Measurements from ENCODE around the gene TCF3. TPM values are rescaled to one million over a fixed set of nuclear protein-coding genes. Genes with fewer than 3 reads are reported as not detected.
A peak's percentile ranks its signal among the peaks of the same experiment; 100 is the strongest.

The TCF3 gene
- total and polyA plus RNA-seq, 2 of the 8 experiments (the other 6 are each of a cell fraction or from before 2014, with no cell fraction given) = 241 to 348 TPM

DNA sequence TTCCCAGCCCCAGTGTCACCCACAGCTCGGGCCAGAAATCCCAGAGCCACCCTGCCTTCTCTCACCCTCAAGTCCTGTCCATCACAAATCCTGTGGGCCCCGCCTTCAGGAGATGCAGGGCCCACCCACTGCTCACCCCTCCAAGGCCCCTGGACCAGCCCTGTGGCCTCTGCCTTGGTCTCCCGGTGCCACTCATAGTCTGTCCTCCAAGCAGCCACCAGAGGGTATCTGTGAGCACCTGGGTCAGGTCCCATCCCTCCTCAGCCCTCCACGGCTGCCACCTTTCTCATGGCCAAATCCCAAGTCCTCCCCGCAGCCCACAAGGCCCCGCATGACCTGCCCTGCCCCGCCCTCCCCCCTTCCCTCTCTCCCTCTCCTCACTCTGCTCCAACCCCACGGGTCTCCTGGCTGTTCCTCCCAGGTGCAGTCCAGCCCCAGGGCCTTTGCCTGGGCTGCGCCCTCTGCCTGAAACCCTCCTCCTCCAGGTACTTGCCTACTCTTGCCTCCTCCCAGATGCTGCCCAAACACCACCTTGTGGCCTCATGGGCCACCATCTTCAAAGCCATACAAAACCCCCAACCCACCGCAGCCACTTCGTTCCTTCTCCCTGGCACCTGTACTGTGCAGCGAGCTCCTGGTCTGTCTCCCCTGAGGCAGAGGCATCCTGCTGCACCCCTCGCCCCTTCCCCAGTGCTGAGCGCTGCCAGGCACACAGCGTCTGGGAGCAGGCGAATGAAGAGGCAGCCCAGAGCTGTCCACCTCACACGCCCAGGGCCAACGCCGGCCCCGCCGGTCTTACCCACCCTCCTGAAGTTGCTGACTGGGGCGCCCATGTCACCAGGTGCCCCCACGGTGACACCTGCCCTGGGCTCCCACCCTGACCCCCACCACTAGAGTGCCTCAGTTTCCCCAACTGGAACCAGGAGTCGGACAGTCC is 34.0 kb downstream of the TCF3 start:
- H3K36me3 ChIP-seq (ENCODE audit: control insufficient read depth in 2 of 4, insufficient read depth in 4 of 4, low read length in 3 of 4) = peaks cover 28 to 85% (median 66%) of the 10 kb centered on the region in 4 experiments
- no peak for FAIRE-seq
- no peak overlapping the region for H2BK120ac ChIP-seq (replicated peaks; ENCODE audit: low read depth, low read length)
- TF ChIP-seq MAFK (IDR thresholded peaks at IDR 0.05; ENCODE audit: low read depth, low read length) (no peak), RXRA (IDR thresholded peaks at IDR 0.05; ENCODE audit: insufficient read depth, low read depth, low read length) (no peak), EGR1 (IDR thresholded peaks at IDR 0.05; ENCODE audit: borderline replicate concordance, low read depth, low read length) (no peak; the same call in 1 of the 2 replicates), NANOG (IDR thresholded peaks at IDR 0.05; ENCODE audit: insufficient read depth, low read depth, low read length, poor library complexity, severe bottlenecking) (no peak), JUN (IDR thresholded peaks at IDR 0.05; ENCODE audit: low read depth, low read length) (no peak), POU5F1 (IDR thresholded peaks at IDR 0.05; ENCODE audit: low read depth, low read length) (no peak), RAD21 (IDR thresholded peaks at IDR 0.05 in 1 of 2, conservative IDR thresholded peaks at IDR 0.05 in 1 of 2; ENCODE audit: low read depth in 2 of 2, low read length in 2 of 2) (peak; percentile 32 to 48; a peak in 3 of 4 replicates), SP4 (IDR thresholded peaks at IDR 0.05; ENCODE audit: low read length) (no peak), MAX (IDR thresholded peaks at IDR 0.05) (0 out of 2 replicates have a peak, but pooled peaks have one; percentile 20), TCF12 (IDR thresholded peaks at IDR 0.05; ENCODE audit: low read depth, low read length) (0 out of 2 replicates have a peak, but pooled peaks have one; percentile 42)

More for the DNA sequence above, 34.0 kb downstream of the TCF3 start:
- POLR2A ChIA-PET (ENCODE audit: partially characterized antibody) = interaction anchor here (0.6 to 4.8 kb wide), 5 partner anchors 11 to 33 kb away, joined by 3 to 26 read pairs (median 3); partner anchors contain the start of gene UQCR11
- Histone ChIP-seq H3K79me2 (ENCODE audit: control insufficient read depth in 1 of 2, insufficient read depth in 2 of 2, low read length in 2 of 2) (peaks cover 0 to 4% of the 10 kb centered on the region in 2 experiments; a peak in 1 of 4 replicates), H3K9ac (replicated peaks in 1 of 4; ENCODE audit: extremely low read depth in 1 of 4, low read depth in 3 of 4, low read length in 3 of 4) (no peak overlapping the region), H3K27ac (ENCODE audit: low read depth, low read length) (no peak overlapping the region), H2BK20ac (ENCODE audit: low read length) (no peak overlapping the region), H2BK12ac (ENCODE audit: low read depth, low read length) (no peak overlapping the region), H3K18ac (ENCODE audit: extremely low read depth, low read length) (no peak overlapping the region), H2AFZ (ENCODE audit: low read length) (no peak overlapping the region), H3K27me3 (replicated peaks in 1 of 4; ENCODE audit: control insufficient read depth in 3 of 4, extremely low read depth in 1 of 4, insufficient read depth in 3 of 4, low read length in 3 of 4) (no peaks in the 10 kb centered on the region), H2BK15ac (ENCODE audit: low read length) (no peak overlapping the region), H3K56ac (replicated peaks; ENCODE audit: insufficient read length, low read depth, low read length) (no peak overlapping the region), H4K8ac (ENCODE audit: extremely low read depth, insufficient read depth, low read length) (peak overlapping the region; percentile 71), H3K4ac (replicated peaks; ENCODE audit: insufficient read length, low read depth, low read length) (no peak overlapping the region), H3K9me3 (ENCODE audit: insufficient read depth in 2 of 2, low read depth in 1 of 2, low read length in 1 of 2) (no peaks in the 10 kb centered on the region), H3K4me2 (ENCODE audit: insufficient read depth in 1 of 2, low read depth in 2 of 2, low read length in 2 of 2) (no peak overlapping the region), H3K23ac (ENCODE audit: insufficient read length) (no peak overlapping the region), H2AK5ac (ENCODE audit: low read depth, low read length) (no peak overlapping the region), H3K4me1 (replicated peaks in 1 of 4; ENCODE audit: control insufficient read depth in 3 of 4, insufficient read depth in 4 of 4, low read length in 3 of 4) (peaks cover 0 to 8% (median 4%) of the 10 kb centered on the region in 4 experiments; a peak in 3 of 7 replicates), H3K4me3 (ENCODE audit: extremely low read depth in 1 of 4, insufficient read depth in 2 of 4, low read depth in 3 of 4, low read length in 4 of 4) (no peak overlapping the region), H3K23me2 (ENCODE audit: low read depth, low read length) (no peaks in the 10 kb centered on the region), H4K91ac (replicated peaks; ENCODE audit: insufficient read length, low read length) (no peak overlapping the region), H3K14ac (ENCODE audit: insufficient read length) (no peak overlapping the region), H3K79me1 (ENCODE audit: low read depth, low read length) (peaks cover 3% of the 10 kb centered on the region; the same call in 1 of the 2 replicates), H2BK5ac (ENCODE audit: low read depth, low read length) (peak overlapping the region; percentile 26; the same call in 1 of the 2 replicates), H4K20me1 (replicated peaks in 1 of 2; ENCODE audit: control insufficient read depth in 1 of 2, insufficient read depth in 2 of 2, low read length in 2 of 2) (peaks cover 21 to 33% of the 10 kb centered on the region in 2 experiments), H4K5ac (ENCODE audit: insufficient read length, low read depth, low read length) (no peak overlapping the region)
- DNase-seq (ENCODE audit: low read depth in 1 of 2, low spot score in 2 of 2) = peak; percentile 54 to 73
- CTCF ChIA-PET (ENCODE audit: partially characterized antibody) = interaction anchor here (0.5 to 2.2 kb wide), 7 partner anchors 10 to 854 kb away, joined by 3 to 10 read pairs (median 3); partner anchors contain the start of gene UQCR11
- 88% methylated on average over 19 of the region's 24 CpGs; no CpG with 5 or more reads in 1 of the 2 experiments for WGBS, 2 experiments (ENCODE audit: extremely low coverage in 1 of 2, insufficient coverage in 1 of 2, insufficient read length in 1 of 2, insufficient replicate concordance in 2 of 2, low coverage in 1 of 2, low lambda C conversion rate in 2 of 2, missing lambda C conversion rate in 1 of 2)

Measured in H1 (cell line).